LHCN-M2 (cell line): ENCODE measurements around the gene ZNF433. TPM values are rescaled to one million over a fixed set of nuclear protein-coding genes. Genes with fewer than 3 reads are reported as not detected.
A peak's percentile ranks its signal among the peaks of the same experiment; 100 is the strongest.

Experiments
- DNase-seq: peaks from one replicate; pipeline ENCODE4 v3.0.0-alpha.2; 2012; ENCODE audit warnings: low read depth
- total RNA-seq: library from RNA; depleted of rRNA; stranded (reverse); fragments of >200 nt; gene quantifications from 2 replicates; pipeline ENCODE4 v1.2.3, GENCODE V29; 2014; rRNA removed

The ZNF433 gene
- total RNA-seq, 1 experiment from 2014 or later: 4.1 TPM

- no peak for DNase-seq
These were observed 46.4 kb downstream of the ZNF433 start for GRCh38 chr19:11989112-11989456.

- peak; percentile 91 for DNase-seq
These were observed 47.8 kb downstream of the ZNF433 start for GRCh38 chr19:11987405-11988281.

GRCh38 chr19:11986754-11987153, 48.7 kb downstream of the ZNF433 start:
- no peak for DNase-seq

- DNase-seq: no peak
These were observed 50.5 kb downstream of the ZNF433 start for GRCh38 chr19:11984986-11985385.

GRCh38 chr19:11982526-11982925, 53.0 kb downstream of the ZNF433 start:
- DNase-seq: peak; percentile 72

GRCh38 chr19:11979527-11979926, 56.0 kb downstream of the ZNF433 start:
- no peak for DNase-seq

- DNase-seq: no peak
These were observed 56.9 kb downstream of the ZNF433 start for GRCh38 chr19:11978492-11979100.

GRCh38 chr19:11973019-11973810, 62.3 kb downstream of the ZNF433 start:
- no peak for DNase-seq

- DNase-seq: no peak
These were observed 64.4 kb downstream of the ZNF433 start for GRCh38 chr19:11971041-11971440.

- no peak for DNase-seq
These were observed 65.3 kb downstream of the ZNF433 start for GRCh38 chr19:11970174-11970573.

- DNase-seq: peak; percentile 76
These were observed 70.4 kb downstream of the ZNF433 start, which contains the start of gene ZNF763 for GRCh38 chr19:11964858-11965645. ZNF763 (plus strand) TSS chr19:11965040; CDS start chr19:11965209, 169 bp downstream.

Other genes with a start within 250 kb of the ZNF433 start
- gene ZNF491, start 237.2 kb downstream of the ZNF433 start, total RNA-seq: 0.80 and 0.90 TPM in 2 replicates
- 7.0 and 8.2 TPM in 2 replicates for gene ZNF440, start 221.4 kb downstream of the ZNF433 start, total RNA-seq
- gene ZNF439, start 187.0 kb downstream of the ZNF433 start, total RNA-seq: 0.11 and 0.26 TPM in 2 replicates
- 6.2 and 8.8 TPM in 2 replicates for gene ZNF69, start 147.9 kb downstream of the ZNF433 start, total RNA-seq
- 8.7 and 9.5 TPM in 2 replicates for gene ZNF700, start 110.6 kb downstream of the ZNF433 start, total RNA-seq
- gene ZNF763, start 70.6 kb downstream of the ZNF433 start, total RNA-seq: 0.69 and 1.7 TPM in 2 replicates
- gene ZNF878, start 17.3 kb upstream of the ZNF433 start, total RNA-seq: 0.38 and 0.46 TPM in 2 replicates
- gene ZNF844, start 29.1 kb upstream of the ZNF433 start, total RNA-seq: 2.5 and 2.8 TPM in 2 replicates
- gene ZNF20, start 104.7 kb upstream of the ZNF433 start, total RNA-seq: 5.8 and 6.0 TPM in 2 replicates
- 8.6 and 10.6 TPM in 2 replicates for gene ZNF625, start 121.1 kb upstream of the ZNF433 start, total RNA-seq
- 6.8 and 7.1 TPM in 2 replicates for gene ZNF136, start 127.4 kb upstream of the ZNF433 start, total RNA-seq